Upper lobe of left lung (tissue), 4 donors: ENCODE data around the gene CINP.

Experiments used
- EP300 ChIP-seq, 4 donors: sonication (generic); formaldehyde crosslinking; IDR thresholded peaks; one replicate each; pipeline ENCODE4 v1.5.1; 2017; ENCODE audit warnings: antibody characterized with exemption in 4 of 4, control low read depth in 2 of 4
- POLR2A ChIP-seq, 4 donors: fragments of 450-650 bp; IDR thresholded peaks; one replicate each; pipeline ENCODE4 v1.5.1; 2016 to 2017; ENCODE audit warnings: antibody characterized with exemption in 4 of 4, mild to moderate bottlenecking in 2 of 4
- TF ChIP-seq, protein P1 (sequence below), 6 experiments: fragments of 450-650 bp in 4 of 6; fragments of 200-600 bp in 2 of 6; sonication (generic) in 2 of 6; IDR thresholded peaks; one replicate each; pipeline ENCODE4 v1.5.1; 2016 to 2019; ENCODE audit warnings: antibody characterized with exemption in 6 of 6

DNA sequence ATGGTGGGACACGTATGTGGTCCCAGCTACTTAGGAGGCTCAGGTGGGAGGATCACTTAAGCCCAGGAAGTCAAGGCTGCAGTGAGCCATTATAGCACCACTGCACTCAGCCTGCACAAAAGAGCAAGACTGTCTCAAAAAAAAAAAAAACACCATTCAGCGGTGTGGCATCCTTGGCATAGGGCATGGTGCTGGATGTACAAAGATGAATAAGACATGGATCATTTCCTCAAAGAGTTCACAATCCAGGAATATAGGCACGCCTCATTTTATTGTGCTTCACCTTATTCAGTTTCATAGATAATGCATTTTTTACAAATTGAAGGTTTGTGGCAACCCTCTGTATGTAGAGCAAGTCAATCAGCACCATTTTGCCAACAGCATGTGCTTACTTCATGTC lies 6.4 kb downstream of the CINP start:
- TF ChIP-seq, protein P1, sequence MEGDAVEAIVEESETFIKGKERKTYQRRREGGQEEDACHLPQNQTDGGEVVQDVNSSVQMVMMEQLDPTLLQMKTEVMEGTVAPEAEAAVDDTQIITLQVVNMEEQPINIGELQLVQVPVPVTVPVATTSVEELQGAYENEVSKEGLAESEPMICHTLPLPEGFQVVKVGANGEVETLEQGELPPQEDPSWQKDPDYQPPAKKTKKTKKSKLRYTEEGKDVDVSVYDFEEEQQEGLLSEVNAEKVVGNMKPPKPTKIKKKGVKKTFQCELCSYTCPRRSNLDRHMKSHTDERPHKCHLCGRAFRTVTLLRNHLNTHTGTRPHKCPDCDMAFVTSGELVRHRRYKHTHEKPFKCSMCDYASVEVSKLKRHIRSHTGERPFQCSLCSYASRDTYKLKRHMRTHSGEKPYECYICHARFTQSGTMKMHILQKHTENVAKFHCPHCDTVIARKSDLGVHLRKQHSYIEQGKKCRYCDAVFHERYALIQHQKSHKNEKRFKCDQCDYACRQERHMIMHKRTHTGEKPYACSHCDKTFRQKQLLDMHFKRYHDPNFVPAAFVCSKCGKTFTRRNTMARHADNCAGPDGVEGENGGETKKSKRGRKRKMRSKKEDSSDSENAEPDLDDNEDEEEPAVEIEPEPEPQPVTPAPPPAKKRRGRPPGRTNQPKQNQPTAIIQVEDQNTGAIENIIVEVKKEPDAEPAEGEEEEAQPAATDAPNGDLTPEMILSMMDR (IDR thresholded peaks at IDR 0.05): no peak
- no peak for TF ChIP-seq POLR2A (IDR thresholded peaks at IDR 0.05)
- no peak for TF ChIP-seq EP300 (IDR thresholded peaks at IDR 0.05)
